HTR-8/SVneo (cell line): ENCODE results near the gene NKX6-1.

Source experiments
- DNase-seq: peaks from one replicate; pipeline ENCODE4 v3.0.0; 2011; ENCODE audit warnings: low spot score, mixed read lengths; ENCODE audit not compliant: insufficient read length
- FAIRE-seq: peaks from 2 replicates; lab custom pipeline; 2011; peaks lifted over from hg19 to GRCh38; lab: Jason Lieb, UNC

The NKX6-1 gene

GRCh38 chr4:84499624-84499982 lies 511 bp upstream of the NKX6-1 start:
- no peak for FAIRE-seq
- no peak for DNase-seq

GRCh38 chr4:84498203-84498934 lies 723 bp downstream of the NKX6-1 start:
- no peak for DNase-seq
- no peak for FAIRE-seq

GRCh38 chr4:84497504-84498202 lies 1.4 kb downstream of the NKX6-1 start:
- FAIRE-seq = no peak
- no peak for DNase-seq

- FAIRE-seq (no peak), DNase-seq (no peak)
Observed at GRCh38 chr4:84496706-84497503, 2.2 kb downstream of the NKX6-1 start.

GRCh38 chr4:84496331-84496705 lies 2.8 kb downstream of the NKX6-1 start:
- FAIRE-seq = no peak
- no peak for DNase-seq

GRCh38 chr4:84495794-84496261 lies 3.3 kb downstream of the NKX6-1 start:
- FAIRE-seq = no peak
- no peak for DNase-seq

GRCh38 chr4:84495118-84495793 lies 3.8 kb downstream of the NKX6-1 start:
- DNase-seq = no peak
- no peak for FAIRE-seq

GRCh38 chr4:84494531-84494930 lies 4.6 kb downstream of the NKX6-1 start:
- DNase-seq (no peak), FAIRE-seq (no peak)

- FAIRE-seq (no peak), DNase-seq (no peak)
Observed at GRCh38 chr4:84494076-84494475, 5.0 kb downstream of the NKX6-1 start.

GRCh38 chr4:84493092-84493850 lies 5.8 kb downstream of the NKX6-1 start:
- no peak for DNase-seq
- no peak for FAIRE-seq

GRCh38 chr4:84492737-84493091 lies 6.4 kb downstream of the NKX6-1 start:
- no peak for DNase-seq
- no peak for FAIRE-seq

GRCh38 chr4:84492290-84492689 lies 6.8 kb downstream of the NKX6-1 start:
- DNase-seq = no peak
- FAIRE-seq = no peak

GRCh38 chr4:84491481-84491880 lies 7.6 kb downstream of the NKX6-1 start:
- no peak for DNase-seq
- no peak for FAIRE-seq

GRCh38 chr4:84490663-84491062 lies 8.4 kb downstream of the NKX6-1 start:
- DNase-seq = no peak
- no peak for FAIRE-seq

- FAIRE-seq = no peak
- no peak for DNase-seq
Observed at GRCh38 chr4:84484236-84484635, 14.9 kb downstream of the NKX6-1 start.

- no peak for FAIRE-seq
- DNase-seq = no peak
Observed at GRCh38 chr4:84483688-84484087, 15.4 kb downstream of the NKX6-1 start.

- DNase-seq (no peak), FAIRE-seq (no peak)
Observed at GRCh38 chr4:84482564-84483563, 16.2 kb downstream of the NKX6-1 start.

GRCh38 chr4:84481860-84482245 lies 17.2 kb downstream of the NKX6-1 start:
- FAIRE-seq = no peak
- DNase-seq = no peak
